Measurements from ENCODE around the gene FITM1.

DNA sequence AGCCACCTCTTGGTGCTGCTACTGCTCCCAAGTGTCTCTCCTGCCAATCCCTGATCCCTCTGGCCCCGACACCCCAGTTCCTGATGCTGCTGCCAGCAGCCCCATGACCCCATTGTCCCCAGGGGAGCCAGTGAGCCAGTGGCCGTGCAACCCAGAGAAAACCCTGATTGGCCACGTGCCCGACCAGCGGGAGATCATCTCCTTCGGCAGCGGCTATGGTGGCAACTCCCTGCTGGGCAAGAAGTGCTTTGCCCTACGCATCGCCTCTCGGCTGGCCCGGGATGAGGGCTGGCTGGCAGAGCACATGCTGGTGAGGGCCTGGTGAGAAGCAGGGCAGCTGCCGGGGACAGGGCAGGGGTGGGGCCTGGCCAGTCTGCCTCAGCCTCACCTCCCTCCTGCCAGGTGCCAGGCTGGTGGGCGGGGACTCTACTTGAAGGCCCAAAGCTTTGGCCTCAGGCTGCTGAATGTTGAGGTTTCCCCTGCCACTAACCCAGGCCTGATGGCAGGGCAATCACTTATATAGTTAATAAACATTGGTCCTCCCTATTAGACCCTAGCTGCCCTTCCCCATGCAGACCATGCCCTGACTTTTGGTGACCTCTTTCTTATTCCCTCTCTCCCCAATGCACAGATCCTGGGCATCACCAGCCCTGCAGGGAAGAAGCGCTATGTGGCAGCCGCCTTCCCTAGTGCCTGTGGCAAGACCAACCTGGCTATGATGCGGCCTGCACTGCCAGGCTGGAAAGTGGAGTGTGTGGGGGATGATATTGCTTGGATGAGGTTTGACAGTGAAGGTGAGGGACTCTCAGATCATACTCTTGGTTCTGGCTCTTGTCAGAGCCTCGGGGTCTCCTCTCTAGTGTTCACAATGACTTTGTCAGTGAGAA lies 31.3 kb upstream of the FITM1 start:
- TF ChIP-seq, protein P1, sequence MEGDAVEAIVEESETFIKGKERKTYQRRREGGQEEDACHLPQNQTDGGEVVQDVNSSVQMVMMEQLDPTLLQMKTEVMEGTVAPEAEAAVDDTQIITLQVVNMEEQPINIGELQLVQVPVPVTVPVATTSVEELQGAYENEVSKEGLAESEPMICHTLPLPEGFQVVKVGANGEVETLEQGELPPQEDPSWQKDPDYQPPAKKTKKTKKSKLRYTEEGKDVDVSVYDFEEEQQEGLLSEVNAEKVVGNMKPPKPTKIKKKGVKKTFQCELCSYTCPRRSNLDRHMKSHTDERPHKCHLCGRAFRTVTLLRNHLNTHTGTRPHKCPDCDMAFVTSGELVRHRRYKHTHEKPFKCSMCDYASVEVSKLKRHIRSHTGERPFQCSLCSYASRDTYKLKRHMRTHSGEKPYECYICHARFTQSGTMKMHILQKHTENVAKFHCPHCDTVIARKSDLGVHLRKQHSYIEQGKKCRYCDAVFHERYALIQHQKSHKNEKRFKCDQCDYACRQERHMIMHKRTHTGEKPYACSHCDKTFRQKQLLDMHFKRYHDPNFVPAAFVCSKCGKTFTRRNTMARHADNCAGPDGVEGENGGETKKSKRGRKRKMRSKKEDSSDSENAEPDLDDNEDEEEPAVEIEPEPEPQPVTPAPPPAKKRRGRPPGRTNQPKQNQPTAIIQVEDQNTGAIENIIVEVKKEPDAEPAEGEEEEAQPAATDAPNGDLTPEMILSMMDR (conservative IDR thresholded peaks at IDR 0.05; ENCODE audit: low read depth, low read length), result no peak
- TF ChIP-seq EZH2phosphoT487 (IDR thresholded peaks at IDR 0.05; ENCODE audit: borderline replicate concordance, low read length), result no peak

All from PC-3 (cell line).